Body of pancreas (tissue), 4 donors: ENCODE measurements around the gene ATXN7L1.

Source experiments
- POLR2A ChIP-seq, 3 donors: fragments of 450-650 bp; IDR thresholded peaks; one replicate each; pipeline ENCODE4 v1.6.1; 2016; ENCODE audit warnings: antibody characterized with exemption in 3 of 3, mild to moderate bottlenecking in 2 of 3
- TF ChIP-seq, protein P1 (sequence below), 7 experiments: fragments of 450-650 bp in 4 of 7; fragments of 200-600 bp in 3 of 7; sonication (generic) in 3 of 7; IDR thresholded peaks; one replicate each; pipeline ENCODE4 v1.5.1; 2016 to 2019; ENCODE audit warnings: antibody characterized with exemption in 7 of 7

DNA sequence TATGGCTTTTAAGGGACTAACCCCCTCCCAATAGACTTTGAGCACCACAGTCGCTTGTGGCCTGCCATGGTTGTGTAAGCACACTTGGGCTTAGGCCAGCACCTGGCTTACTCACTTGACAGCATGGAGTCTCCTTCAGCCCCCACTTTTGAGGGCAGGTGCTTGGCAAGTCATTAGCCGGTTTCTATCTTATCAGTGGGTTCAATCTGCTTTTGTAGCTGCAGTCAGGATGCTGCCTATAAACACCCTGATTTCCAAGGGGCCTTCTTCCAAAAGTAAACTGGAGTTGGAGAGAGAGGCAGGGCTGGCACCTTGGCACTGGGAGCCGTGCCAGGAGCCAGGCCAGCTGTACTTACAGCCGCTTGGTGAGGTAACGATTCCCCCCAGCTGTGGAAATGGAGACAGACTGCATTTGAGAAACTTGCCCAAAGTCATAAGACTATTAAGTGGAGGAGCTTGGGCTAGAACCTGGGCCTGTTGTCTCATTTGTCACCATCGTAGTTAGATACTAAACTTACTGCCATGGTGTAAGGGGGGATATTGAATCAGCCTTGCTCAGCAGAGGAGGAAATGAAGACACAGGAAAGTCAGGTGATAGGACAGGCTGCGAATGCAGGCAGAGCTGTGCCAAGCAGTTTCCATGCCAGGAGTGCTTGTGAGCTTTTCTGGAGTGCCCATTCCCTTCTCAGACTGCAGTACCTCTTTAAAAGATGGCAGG is 202.9 kb downstream of the ATXN7L1 start:
- TF ChIP-seq, protein P1, sequence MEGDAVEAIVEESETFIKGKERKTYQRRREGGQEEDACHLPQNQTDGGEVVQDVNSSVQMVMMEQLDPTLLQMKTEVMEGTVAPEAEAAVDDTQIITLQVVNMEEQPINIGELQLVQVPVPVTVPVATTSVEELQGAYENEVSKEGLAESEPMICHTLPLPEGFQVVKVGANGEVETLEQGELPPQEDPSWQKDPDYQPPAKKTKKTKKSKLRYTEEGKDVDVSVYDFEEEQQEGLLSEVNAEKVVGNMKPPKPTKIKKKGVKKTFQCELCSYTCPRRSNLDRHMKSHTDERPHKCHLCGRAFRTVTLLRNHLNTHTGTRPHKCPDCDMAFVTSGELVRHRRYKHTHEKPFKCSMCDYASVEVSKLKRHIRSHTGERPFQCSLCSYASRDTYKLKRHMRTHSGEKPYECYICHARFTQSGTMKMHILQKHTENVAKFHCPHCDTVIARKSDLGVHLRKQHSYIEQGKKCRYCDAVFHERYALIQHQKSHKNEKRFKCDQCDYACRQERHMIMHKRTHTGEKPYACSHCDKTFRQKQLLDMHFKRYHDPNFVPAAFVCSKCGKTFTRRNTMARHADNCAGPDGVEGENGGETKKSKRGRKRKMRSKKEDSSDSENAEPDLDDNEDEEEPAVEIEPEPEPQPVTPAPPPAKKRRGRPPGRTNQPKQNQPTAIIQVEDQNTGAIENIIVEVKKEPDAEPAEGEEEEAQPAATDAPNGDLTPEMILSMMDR (IDR thresholded peaks at IDR 0.05): peak in 1 of 7 experiments; percentile 2
- no peak for TF ChIP-seq POLR2A (IDR thresholded peaks at IDR 0.05)
